ENCODE measurements around the gene SESN2. TPM values are rescaled to one million over a fixed set of nuclear protein-coding genes. Genes with fewer than 3 reads are reported as not detected.

SESN2 gene
- polyA plus RNA-seq, 1 experiment = 53.4 TPM

DNA sequence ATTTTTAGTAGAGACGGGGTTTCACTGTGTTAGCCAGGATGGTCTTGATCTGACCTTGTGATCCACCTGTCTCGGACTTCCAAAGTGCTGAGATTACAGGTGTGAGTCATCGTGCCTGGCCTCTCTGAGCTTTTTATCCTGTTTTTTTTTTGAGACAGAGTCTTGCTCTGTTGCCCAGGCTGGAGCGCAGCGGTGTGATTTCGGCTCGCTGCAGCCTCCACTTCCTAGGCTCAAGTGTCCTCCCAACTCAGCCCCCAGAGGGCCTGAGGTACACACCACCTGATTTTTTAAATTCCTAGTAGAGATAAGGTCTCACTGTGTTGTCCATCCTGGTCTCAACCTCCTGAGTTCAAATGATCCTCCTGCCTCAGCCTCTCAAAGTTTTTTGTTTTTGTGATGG is 20.4 kb downstream of the SESN2 start:
- peaks cover 56% of the 10 kb centered on the region for H3K36me3 ChIP-seq (ENCODE audit: control insufficient read depth, insufficient read depth, low read length)
- ChIA-PET CTCF (interaction anchor here (1.0 kb wide), 1 partner anchor 16 kb away, joined by 4 read pairs; no protein-coding TSS in a partner anchor), POLR2A (no interaction called here)
- no peak for DNase-seq (ENCODE audit: low read depth)
- TF ChIP-seq, protein P1, sequence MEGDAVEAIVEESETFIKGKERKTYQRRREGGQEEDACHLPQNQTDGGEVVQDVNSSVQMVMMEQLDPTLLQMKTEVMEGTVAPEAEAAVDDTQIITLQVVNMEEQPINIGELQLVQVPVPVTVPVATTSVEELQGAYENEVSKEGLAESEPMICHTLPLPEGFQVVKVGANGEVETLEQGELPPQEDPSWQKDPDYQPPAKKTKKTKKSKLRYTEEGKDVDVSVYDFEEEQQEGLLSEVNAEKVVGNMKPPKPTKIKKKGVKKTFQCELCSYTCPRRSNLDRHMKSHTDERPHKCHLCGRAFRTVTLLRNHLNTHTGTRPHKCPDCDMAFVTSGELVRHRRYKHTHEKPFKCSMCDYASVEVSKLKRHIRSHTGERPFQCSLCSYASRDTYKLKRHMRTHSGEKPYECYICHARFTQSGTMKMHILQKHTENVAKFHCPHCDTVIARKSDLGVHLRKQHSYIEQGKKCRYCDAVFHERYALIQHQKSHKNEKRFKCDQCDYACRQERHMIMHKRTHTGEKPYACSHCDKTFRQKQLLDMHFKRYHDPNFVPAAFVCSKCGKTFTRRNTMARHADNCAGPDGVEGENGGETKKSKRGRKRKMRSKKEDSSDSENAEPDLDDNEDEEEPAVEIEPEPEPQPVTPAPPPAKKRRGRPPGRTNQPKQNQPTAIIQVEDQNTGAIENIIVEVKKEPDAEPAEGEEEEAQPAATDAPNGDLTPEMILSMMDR (IDR thresholded peaks at IDR 0.05; ENCODE audit: insufficient read depth, low read depth, low read length) = no peak
- no peaks in the 10 kb centered on the region for H3K27me3 ChIP-seq (ENCODE audit: control insufficient read depth, insufficient read depth, low read length)
- no peak overlapping the region for H3K4me3 ChIP-seq (ENCODE audit: low read depth, low read length)

GRCh38 chr1:28280501-28280900 is 21.2 kb downstream of the SESN2 start:
- CTCF ChIA-PET = interaction anchor here (1.0 kb wide), 1 partner anchor 17 kb away, joined by 4 read pairs; no protein-coding TSS in a partner anchor

DNA sequence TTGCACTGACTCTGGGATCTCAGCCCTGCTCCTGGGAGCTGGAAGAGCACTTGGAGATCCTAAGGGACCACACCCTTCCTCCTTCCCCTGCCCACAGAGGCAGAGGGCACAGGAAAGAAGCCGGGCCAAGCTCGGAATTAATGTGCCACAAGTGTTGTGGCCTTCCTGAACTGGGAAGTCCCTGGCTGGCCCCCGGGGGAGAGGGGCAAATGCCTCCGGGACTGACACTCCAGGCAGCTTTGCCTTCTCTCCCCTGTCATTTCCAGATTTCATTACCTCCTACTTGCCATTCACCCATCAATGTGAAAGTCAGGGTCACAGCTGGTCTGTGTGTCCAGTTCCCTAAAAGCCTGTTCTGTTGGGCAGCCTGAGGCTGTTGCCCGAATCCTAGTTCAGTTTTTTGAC is 21.7 kb downstream of the SESN2 start:
- ChIA-PET CTCF (no interaction called here), POLR2A (no interaction called here)
- H3K4me3 ChIP-seq (ENCODE audit: low read depth, low read length) = no peak overlapping the region
- H3K36me3 ChIP-seq (ENCODE audit: control insufficient read depth, insufficient read depth, low read length) = peaks cover 50% of the 10 kb centered on the region
- TF ChIP-seq, protein P1 (IDR thresholded peaks at IDR 0.05; ENCODE audit: insufficient read depth, low read depth, low read length) = no peak
- no peak for DNase-seq (ENCODE audit: low read depth)
- H3K27me3 ChIP-seq (ENCODE audit: control insufficient read depth, insufficient read depth, low read length) = no peaks in the 10 kb centered on the region

More at GRCh38 chr1:28280501-28280900, 21.2 kb downstream of the SESN2 start:
- DNase-seq (ENCODE audit: low read depth) = no peak
- peaks cover 54% of the 10 kb centered on the region for H3K36me3 ChIP-seq (ENCODE audit: control insufficient read depth, insufficient read depth, low read length)
- H3K4me3 ChIP-seq (ENCODE audit: low read depth, low read length) = no peak overlapping the region
- POLR2A ChIA-PET = no interaction called here
- no peaks in the 10 kb centered on the region for H3K27me3 ChIP-seq (ENCODE audit: control insufficient read depth, insufficient read depth, low read length)
- TF ChIP-seq, protein P1 (IDR thresholded peaks at IDR 0.05; ENCODE audit: insufficient read depth, low read depth, low read length) = no peak

DNA sequence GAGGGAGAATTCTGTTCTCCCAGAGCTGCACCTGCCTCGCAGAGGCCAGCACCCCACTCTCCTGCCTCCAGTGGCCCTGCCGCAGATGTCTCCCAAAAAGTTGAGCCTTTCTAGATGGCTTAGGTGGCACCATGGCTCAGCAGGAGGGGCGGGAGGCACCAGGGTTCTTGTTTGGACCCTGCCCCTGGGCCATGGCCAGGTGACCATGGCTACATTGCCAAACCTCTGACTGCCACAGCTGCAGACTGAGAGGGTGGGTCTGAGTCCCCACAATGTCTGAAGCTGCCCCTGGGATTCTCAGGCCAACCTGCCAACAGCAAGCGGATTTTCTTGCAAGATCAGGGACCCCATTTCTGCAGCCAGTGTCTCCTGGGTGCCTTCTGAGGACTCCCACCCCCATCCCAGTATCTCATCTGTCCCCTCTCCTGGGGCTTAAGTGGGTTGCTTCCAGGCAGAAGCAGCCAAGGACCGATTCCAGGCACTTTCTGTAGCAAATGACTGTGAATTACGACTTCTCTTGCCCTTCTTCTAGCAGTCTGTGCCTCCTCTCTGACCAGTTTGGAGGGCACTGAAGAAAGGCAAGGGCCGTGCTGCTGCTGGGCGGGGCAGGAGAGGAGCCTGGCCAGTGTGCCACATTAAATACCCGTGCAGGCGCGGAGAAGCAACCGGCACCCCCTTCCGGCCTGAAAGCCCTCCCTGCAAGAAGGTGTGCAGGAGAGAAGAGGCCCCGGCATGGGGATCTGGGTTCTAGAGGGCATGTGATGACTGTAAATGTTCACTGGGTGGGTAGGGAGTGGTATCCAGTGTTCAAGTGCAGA is 22.5 kb downstream of the SESN2 start:
- ChIA-PET CTCF (no interaction called here), POLR2A (no interaction called here)
- TF ChIP-seq, protein P1 (IDR thresholded peaks at IDR 0.05; ENCODE audit: insufficient read depth, low read depth, low read length) = no peak
- peaks cover 49% of the 10 kb centered on the region for H3K36me3 ChIP-seq (ENCODE audit: control insufficient read depth, insufficient read depth, low read length)
- H3K27me3 ChIP-seq (ENCODE audit: control insufficient read depth, insufficient read depth, low read length) = no peaks in the 10 kb centered on the region
- no peak for DNase-seq (ENCODE audit: low read depth)
- no peak overlapping the region for H3K4me3 ChIP-seq (ENCODE audit: low read depth, low read length)

DNA sequence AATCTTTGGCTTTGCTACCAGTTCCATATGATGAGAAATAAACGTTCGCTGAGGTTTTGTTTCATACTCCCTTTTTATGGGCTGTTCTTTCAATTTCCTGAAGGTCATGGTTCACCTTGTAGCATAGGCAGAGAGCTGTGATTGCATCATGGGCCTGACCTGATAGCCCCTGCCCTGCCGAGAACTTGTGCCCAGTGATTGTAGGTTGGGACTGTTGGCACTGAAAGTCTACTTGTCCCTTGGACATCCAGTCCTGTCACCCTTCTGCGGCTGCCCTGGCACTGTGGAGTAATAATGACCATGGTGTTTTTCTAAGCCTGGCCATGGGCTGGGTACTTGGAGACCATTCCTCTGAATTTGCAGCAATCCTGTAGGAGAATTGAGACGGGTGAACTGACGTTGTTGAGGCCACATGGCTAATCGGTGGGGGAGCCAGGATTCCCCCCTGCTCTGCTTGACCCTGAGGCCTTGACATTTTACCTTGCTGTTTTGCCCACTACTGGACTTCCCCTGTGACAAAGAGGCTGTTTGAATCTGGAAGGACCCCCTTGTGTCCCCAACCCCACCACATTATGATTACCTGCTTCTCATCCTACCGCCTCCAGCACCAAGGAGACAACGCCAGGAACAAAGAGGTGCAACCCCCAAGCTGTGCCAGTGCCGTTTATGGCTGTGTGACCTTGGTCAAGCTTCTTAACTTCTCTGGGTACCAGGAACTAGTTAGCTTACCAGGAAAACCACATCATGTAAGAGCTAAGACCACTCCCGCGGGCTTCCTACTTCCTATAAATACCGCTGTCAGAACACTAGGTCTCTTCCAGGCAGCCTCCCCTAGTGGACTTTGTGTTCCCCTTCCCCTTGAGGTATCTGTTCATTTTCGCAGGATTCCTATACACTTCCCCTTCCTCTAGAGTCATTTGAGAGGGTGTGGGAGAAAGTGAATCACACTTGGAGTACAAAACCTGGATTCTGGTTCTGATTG is 23.4 kb downstream of the SESN2 start:
- Histone ChIP-seq H3K36me3 (ENCODE audit: control insufficient read depth, insufficient read depth, low read length) (peaks cover 43% of the 10 kb centered on the region), H3K4me3 (ENCODE audit: low read depth, low read length) (no peak overlapping the region), H3K27me3 (ENCODE audit: control insufficient read depth, insufficient read depth, low read length) (no peaks in the 10 kb centered on the region)
- no peak for DNase-seq (ENCODE audit: low read depth)
- ChIA-PET POLR2A (no interaction called here), CTCF (no interaction called here)
- TF ChIP-seq, protein P1 (IDR thresholded peaks at IDR 0.05; ENCODE audit: insufficient read depth, low read depth, low read length) = no peak

Data from BJ (cell line).